HG02885 (cell line): ENCODE data around the gene MACROH2A1.

Experiments
- ATAC-seq: cut with Tn5 transposase; IDR thresholded peaks from one replicate; pipeline ENCODE4 v1.9.1; 2021; ENCODE audit warnings: mild to moderate bottlenecking; ENCODE audit not compliant: unreplicated experiment, poor library complexity

MACROH2A1 gene

GRCh38 chr5:135436951-135437418 is 38.0 kb upstream of the MACROH2A1 start:
- ATAC-seq, result no peak

- ATAC-seq, result no peak
These were observed 36.7 kb upstream of the MACROH2A1 start for GRCh38 chr5:135435467-135436330.

GRCh38 chr5:135434591-135435466 is 35.8 kb upstream of the MACROH2A1 start:
- no peak for ATAC-seq

- no peak for ATAC-seq
These were observed 34.8 kb upstream of the MACROH2A1 start for GRCh38 chr5:135433681-135434426.

- no peak for ATAC-seq
These were observed 33.1 kb upstream of the MACROH2A1 start for GRCh38 chr5:135432113-135432512.

- no peak for ATAC-seq
These were observed 31.1 kb upstream of the MACROH2A1 start for GRCh38 chr5:135430135-135430437.

- ATAC-seq, result no peak
These were observed 30.5 kb upstream of the MACROH2A1 start for GRCh38 chr5:135429301-135430134.

GRCh38 chr5:135428586-135428985 is 29.6 kb upstream of the MACROH2A1 start:
- no peak for ATAC-seq

- ATAC-seq, result peak; percentile 83
These were observed 27.4 kb upstream of the MACROH2A1 start for GRCh38 chr5:135426102-135427082.

GRCh38 chr5:135425641-135426040 is 26.6 kb upstream of the MACROH2A1 start:
- no peak for ATAC-seq

- no peak for ATAC-seq
These were observed 24.8 kb upstream of the MACROH2A1 start for GRCh38 chr5:135423846-135424168.

GRCh38 chr5:135423146-135423845 is 24.3 kb upstream of the MACROH2A1 start:
- ATAC-seq, result no peak

GRCh38 chr5:135422419-135422818 is 23.4 kb upstream of the MACROH2A1 start:
- ATAC-seq, result no peak

- ATAC-seq, result no peak
These were observed 18.1 kb upstream of the MACROH2A1 start for GRCh38 chr5:135417083-135417482.

- ATAC-seq, result no peak
These were observed 6.1 kb upstream of the MACROH2A1 start for GRCh38 chr5:135405082-135405481.

GRCh38 chr5:135402031-135402430 is 3.0 kb upstream of the MACROH2A1 start:
- no peak for ATAC-seq

GRCh38 chr5:135400866-135401265 is 1.8 kb upstream of the MACROH2A1 start:
- no peak for ATAC-seq
